Measurements from ENCODE around the gene TTC4.

GRCh38 chr1:54748094-54748835 lies 32.6 kb downstream of the TTC4 start:
- TF ChIP-seq CTCF (IDR thresholded peaks at IDR 0.05) (no peak), POLR2A (IDR thresholded peaks at IDR 0.05) (no peak)

Measured in tibial nerve (tissue), 3 donors.